Upper lobe of left lung (tissue), 4 donors: ENCODE results near the gene POLE2.

Source experiments
- EP300 ChIP-seq, 4 donors: sonication (generic); formaldehyde crosslinking; IDR thresholded peaks; one replicate each; pipeline ENCODE4 v1.5.1; 2017; ENCODE audit warnings: antibody characterized with exemption in 4 of 4, control low read depth in 2 of 4
- POLR2A ChIP-seq, 4 donors: fragments of 450-650 bp; IDR thresholded peaks; one replicate each; pipeline ENCODE4 v1.5.1; 2016 to 2017; ENCODE audit warnings: antibody characterized with exemption in 4 of 4, mild to moderate bottlenecking in 2 of 4
- POLR2AphosphoS5 ChIP-seq, 2 donors: sonication (generic); formaldehyde crosslinking; IDR thresholded peaks; one replicate each; pipeline ENCODE4 v1.5.1; 2017; ENCODE audit warnings: antibody characterized with exemption in 2 of 2
- TF ChIP-seq, protein P1 (sequence below), 6 experiments: fragments of 450-650 bp in 4 of 6; fragments of 200-600 bp in 2 of 6; sonication (generic) in 2 of 6; IDR thresholded peaks; one replicate each; pipeline ENCODE4 v1.5.1; 2016 to 2019; ENCODE audit warnings: antibody characterized with exemption in 6 of 6

DNA sequence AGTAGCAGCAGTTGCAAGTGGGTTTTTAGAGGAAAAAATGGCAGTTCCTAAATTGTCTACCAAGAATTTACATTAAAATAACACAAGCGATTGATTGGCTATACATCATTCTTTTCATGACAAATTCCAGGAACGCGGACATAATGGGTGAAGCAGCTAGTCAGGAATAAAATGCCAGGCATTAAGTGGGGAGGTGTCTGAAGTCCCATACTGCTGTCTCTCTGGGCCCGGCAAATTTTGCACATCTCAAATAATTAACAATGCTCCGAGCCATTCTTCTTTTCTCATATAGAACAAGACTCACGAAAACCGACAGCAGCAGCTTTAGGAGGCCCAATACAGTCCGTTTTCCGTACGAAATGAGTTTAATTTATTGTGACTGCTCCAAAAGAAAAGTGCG, 68.3 kb downstream of the POLE2 start:
- TF ChIP-seq POLR2AphosphoS5 (IDR thresholded peaks at IDR 0.05) = no peak
- no peak for TF ChIP-seq POLR2A (IDR thresholded peaks at IDR 0.05)
- no peak for TF ChIP-seq EP300 (IDR thresholded peaks at IDR 0.05)
- TF ChIP-seq, protein P1, sequence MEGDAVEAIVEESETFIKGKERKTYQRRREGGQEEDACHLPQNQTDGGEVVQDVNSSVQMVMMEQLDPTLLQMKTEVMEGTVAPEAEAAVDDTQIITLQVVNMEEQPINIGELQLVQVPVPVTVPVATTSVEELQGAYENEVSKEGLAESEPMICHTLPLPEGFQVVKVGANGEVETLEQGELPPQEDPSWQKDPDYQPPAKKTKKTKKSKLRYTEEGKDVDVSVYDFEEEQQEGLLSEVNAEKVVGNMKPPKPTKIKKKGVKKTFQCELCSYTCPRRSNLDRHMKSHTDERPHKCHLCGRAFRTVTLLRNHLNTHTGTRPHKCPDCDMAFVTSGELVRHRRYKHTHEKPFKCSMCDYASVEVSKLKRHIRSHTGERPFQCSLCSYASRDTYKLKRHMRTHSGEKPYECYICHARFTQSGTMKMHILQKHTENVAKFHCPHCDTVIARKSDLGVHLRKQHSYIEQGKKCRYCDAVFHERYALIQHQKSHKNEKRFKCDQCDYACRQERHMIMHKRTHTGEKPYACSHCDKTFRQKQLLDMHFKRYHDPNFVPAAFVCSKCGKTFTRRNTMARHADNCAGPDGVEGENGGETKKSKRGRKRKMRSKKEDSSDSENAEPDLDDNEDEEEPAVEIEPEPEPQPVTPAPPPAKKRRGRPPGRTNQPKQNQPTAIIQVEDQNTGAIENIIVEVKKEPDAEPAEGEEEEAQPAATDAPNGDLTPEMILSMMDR (IDR thresholded peaks at IDR 0.05) = no peak
